Neural crest cell (in vitro differentiated cells): ENCODE measurements around the gene IL17RB. TPM values are rescaled to one million over a fixed set of nuclear protein-coding genes. Genes with fewer than 3 reads are reported as not detected.
A peak's percentile ranks its signal among the peaks of the same experiment; 100 is the strongest.

Experiments
- DNase-seq: peaks from one replicate; pipeline ENCODE4 v3.0.0; 2021; ENCODE audit warnings: low read depth, mixed read lengths, low spot score
- H3K27ac Mint-ChIP-seq: one replicate; pipeline ENCODE4 v1.8.0; 2021; ENCODE audit warnings: mild to moderate bottlenecking, mixed read lengths; ENCODE audit not compliant: unreplicated experiment
- H3K27me3 Mint-ChIP-seq: 2 replicates; pipeline ENCODE4 v1.8.0; 2021; ENCODE audit warnings: low read depth, mild to moderate bottlenecking, mixed read lengths
- H3K36me3 Mint-ChIP-seq: 2 replicates; pipeline ENCODE4 v1.8.0; 2021; ENCODE audit warnings: low read depth, mild to moderate bottlenecking, mixed read lengths
- H3K4me1 Mint-ChIP-seq: 2 replicates; pipeline ENCODE4 v1.8.0; 2021; ENCODE audit warnings: mixed read lengths
- H3K4me3 Mint-ChIP-seq: one replicate; pipeline ENCODE4 v1.8.0; 2021; ENCODE audit warnings: mild to moderate bottlenecking, mixed read lengths
- H3K9me3 Mint-ChIP-seq: 2 replicates; pipeline ENCODE4 v1.8.0; 2021; ENCODE audit warnings: mixed read lengths
- total RNA-seq: library from RNA; stranded (reverse); gene quantifications from 2 replicates; pipeline ENCODE4 v1.2.1, GENCODE V29; 2021
- TF ChIP-seq, protein P1 (sequence below): fragments of 200-600 bp; sonication (generic); conservative IDR thresholded peaks from 2 replicates; pipeline ENCODE4 v1.5.0; 2021; ENCODE audit warnings: antibody characterized with exemption, mild to moderate bottlenecking

Gene IL17RB
- total RNA-seq, 1 donor from 2014 or later = 3.1 TPM

DNA sequence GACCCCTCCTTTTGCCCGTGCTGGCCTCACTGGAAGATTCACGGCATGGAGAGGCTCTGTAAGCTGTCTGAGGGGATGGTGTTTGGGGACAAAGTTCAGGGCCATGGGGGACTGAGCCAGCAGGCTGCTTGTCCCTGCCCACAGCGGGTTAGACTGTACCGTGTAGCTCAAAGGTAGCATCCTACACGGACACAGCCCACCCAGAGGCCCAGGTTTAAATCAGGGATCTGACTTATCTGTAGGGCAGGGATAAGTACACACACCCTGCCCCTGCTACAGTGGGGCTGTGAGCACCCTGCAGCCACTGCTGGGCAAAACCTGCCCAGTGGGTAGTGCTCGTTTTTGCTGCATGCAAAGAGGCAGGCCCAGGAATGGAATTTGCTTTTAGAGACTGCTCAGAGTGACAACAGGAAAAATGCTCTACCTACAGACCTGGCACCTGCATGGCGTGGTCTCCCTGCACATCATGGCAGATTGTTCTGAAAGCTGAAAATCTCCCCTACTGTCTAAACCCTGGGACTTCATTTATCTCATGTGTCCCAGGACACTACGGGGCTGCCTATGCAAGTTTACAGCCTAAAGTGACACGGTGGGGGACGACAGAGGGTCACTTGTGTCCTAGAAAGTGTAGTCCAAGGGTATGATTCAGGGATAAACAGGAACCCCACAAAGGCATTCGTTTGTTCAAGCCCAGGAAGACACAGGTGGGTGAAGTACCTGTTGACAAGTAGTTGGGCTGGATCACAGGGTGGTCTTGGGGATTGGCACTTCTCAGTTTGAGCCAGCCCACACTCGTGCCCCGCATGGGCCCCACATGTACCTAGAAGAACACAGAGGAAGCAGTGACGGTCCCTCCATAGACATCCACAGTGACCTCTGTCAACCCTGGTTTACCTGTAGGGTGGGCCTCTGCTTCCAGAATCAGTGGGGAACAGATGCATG is 27.9 kb upstream of the IL17RB start:
- Mint-ChIP-seq H3K4me1 (no peaks in the 10 kb centered on the region), H3K27ac (no peak overlapping the region), H3K9me3 (no peaks in the 10 kb centered on the region), H3K36me3 (no peaks in the 10 kb centered on the region), H3K27me3 (no peaks in the 10 kb centered on the region), H3K4me3 (no peak overlapping the region)
- TF ChIP-seq, protein P1, sequence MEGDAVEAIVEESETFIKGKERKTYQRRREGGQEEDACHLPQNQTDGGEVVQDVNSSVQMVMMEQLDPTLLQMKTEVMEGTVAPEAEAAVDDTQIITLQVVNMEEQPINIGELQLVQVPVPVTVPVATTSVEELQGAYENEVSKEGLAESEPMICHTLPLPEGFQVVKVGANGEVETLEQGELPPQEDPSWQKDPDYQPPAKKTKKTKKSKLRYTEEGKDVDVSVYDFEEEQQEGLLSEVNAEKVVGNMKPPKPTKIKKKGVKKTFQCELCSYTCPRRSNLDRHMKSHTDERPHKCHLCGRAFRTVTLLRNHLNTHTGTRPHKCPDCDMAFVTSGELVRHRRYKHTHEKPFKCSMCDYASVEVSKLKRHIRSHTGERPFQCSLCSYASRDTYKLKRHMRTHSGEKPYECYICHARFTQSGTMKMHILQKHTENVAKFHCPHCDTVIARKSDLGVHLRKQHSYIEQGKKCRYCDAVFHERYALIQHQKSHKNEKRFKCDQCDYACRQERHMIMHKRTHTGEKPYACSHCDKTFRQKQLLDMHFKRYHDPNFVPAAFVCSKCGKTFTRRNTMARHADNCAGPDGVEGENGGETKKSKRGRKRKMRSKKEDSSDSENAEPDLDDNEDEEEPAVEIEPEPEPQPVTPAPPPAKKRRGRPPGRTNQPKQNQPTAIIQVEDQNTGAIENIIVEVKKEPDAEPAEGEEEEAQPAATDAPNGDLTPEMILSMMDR = no peak
- DNase-seq = no peak

DNA sequence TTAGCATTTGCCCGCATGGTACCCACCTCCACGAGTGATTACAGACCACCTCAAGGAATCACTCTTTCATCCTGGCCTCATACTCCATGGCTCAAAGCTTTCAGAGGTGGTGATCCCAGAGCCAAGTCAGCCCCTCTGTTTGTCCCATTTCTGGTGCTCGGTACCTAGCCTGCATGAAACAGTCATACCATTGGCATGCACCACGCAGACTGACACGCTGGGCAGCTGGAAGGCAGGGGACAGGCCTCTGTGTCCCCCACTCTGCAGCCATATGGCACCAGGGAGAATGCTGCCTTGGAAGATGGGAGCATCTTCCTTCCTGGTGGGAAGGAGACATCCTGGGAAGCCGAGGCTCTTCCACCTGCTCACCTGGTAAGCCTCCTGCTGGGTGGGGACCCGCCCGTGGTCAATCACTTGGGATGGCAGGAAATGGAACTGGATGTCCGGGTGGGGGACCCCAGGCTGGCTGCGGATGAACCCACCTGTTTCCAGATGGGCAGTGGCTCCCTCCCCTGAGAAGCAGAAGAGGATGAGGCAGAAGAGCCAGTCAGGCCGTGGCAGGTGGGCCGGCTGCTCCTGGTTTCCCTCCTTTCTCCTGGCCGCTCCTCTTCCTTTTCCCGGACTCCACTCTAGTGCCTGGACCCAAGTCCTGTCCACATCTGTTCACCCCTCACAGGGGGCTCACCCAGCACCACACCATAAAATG is 27.1 kb upstream of the IL17RB start:
- TF ChIP-seq, protein P1 = no peak
- Mint-ChIP-seq H3K4me3 (no peak overlapping the region), H3K27ac (no peak overlapping the region), H3K4me1 (no peaks in the 10 kb centered on the region), H3K27me3 (no peaks in the 10 kb centered on the region), H3K36me3 (no peaks in the 10 kb centered on the region), H3K9me3 (no peaks in the 10 kb centered on the region)
- no peak for DNase-seq

DNA sequence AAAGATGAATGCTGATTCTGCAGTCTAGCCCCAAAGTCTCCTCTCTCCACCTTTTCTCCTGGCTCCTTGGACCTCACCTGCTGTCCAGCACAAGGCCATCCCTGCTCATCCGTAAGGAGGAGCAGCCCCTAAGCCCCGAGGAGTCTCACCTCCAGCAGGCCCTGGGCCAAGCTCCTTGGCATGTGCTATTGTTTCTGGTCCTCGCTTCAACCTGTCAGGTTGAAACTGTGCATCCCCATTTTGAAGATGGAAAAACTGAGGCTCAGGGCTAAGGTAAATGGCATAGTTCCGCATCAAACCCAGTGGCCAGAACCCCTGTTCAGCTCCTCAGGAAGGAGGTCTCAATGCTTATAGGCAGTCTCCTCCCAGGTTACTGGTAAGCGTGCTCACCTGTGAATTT is 26.3 kb upstream of the IL17RB start:
- H3K9me3 Mint-ChIP-seq = no peaks in the 10 kb centered on the region
- H3K27me3 Mint-ChIP-seq = no peaks in the 10 kb centered on the region
- H3K27ac Mint-ChIP-seq = no peak overlapping the region
- DNase-seq = no peak
- no peak overlapping the region for H3K4me3 Mint-ChIP-seq
- H3K36me3 Mint-ChIP-seq = no peaks in the 10 kb centered on the region
- TF ChIP-seq, protein P1 = no peak
- no peaks in the 10 kb centered on the region for H3K4me1 Mint-ChIP-seq

DNA sequence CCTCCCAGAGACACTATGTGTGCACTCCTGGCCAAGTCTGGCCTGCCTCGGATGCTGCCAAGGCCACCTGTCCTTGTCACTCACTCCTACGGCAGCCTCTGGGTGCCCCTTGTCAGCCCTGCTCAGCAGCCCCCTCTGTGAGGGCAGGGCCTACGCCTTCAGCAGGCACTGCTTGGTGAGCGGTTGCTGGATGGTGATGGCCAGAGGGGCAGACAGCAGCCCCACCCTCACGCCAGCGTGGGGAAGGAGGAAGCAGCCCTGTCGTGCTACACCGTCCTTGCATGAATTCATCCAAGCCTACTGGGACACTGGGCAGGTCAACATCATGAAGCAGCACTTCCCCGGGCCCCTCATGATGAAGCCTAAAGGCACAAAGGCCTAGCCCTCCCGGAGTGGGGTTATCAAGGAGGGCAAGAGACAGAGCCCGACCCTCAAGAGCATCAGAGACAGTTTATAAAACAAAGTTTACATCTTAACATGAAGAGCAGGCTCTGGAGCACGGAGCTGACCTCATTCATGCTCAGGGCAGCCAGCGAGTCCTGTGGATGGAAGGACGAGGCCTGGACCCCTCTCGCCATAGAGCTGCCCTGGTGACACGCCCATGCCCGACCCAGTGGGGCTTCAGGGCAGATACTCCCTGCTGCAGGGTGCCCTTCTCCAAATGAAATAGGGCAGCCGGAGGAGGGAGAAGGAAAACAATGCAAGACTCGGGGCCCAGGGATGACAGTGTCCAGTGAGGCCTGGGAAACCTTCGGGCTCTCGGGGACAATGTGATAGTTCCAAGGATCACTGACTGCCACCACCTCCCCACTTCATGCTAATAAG is 25.4 kb upstream of the IL17RB start:
- Mint-ChIP-seq H3K36me3 (no peaks in the 10 kb centered on the region), H3K27me3 (no peaks in the 10 kb centered on the region), H3K4me1 (no peaks in the 10 kb centered on the region), H3K27ac (no peak overlapping the region), H3K9me3 (no peaks in the 10 kb centered on the region), H3K4me3 (no peak overlapping the region)
- no peak for DNase-seq
- TF ChIP-seq, protein P1 = no peak

DNA sequence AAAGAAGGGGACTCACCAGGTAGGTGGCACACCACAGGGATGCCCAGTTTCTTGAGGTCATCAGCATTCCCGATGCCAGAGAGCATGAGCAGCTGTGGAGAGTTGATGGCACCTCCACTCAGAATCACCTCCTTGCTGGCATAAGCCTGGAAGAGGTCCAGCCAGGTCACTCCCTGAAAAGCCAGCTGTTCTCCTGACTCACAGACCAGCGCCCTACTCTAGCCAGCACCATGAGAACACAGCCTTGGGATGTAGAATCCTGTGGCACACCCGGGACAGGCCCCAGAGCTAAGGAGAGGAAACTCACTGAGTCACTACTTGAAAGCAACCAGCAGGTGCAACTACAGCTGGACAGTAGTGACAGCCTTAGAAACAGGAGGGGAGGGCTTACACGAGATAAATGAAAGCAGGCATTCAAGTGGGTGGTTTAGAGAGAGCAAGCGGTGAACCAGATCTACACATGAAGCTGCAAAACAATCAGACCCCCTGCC is 24.7 kb upstream of the IL17RB start:
- peak overlapping the region; percentile 75 for H3K27ac Mint-ChIP-seq
- DNase-seq = no peak

More for the DNA sequence above, 24.7 kb upstream of the IL17RB start:
- Mint-ChIP-seq H3K9me3 (no peaks in the 10 kb centered on the region), H3K36me3 (no peaks in the 10 kb centered on the region), H3K27me3 (no peaks in the 10 kb centered on the region), H3K4me1 (no peaks in the 10 kb centered on the region), H3K4me3 (no peak overlapping the region)
- TF ChIP-seq, protein P1 = no peak
